AG09319 (cell line): ENCODE measurements around the gene CAMK2N1.

ENCODE experiments used
- DNase-seq: peaks from one replicate; pipeline ENCODE4 v3.0.0-alpha.2; 2010; ENCODE audit warnings: low read depth; ENCODE audit errors: extremely low read depth
- TF ChIP-seq, protein P1 (sequence below): IDR thresholded peaks from 2 replicates; pipeline ENCODE4 v1.5.1; 2011; ENCODE audit warnings: low read depth, mild to moderate bottlenecking, inconsistent platforms, low read length, moderate library complexity

Gene CAMK2N1

DNA sequence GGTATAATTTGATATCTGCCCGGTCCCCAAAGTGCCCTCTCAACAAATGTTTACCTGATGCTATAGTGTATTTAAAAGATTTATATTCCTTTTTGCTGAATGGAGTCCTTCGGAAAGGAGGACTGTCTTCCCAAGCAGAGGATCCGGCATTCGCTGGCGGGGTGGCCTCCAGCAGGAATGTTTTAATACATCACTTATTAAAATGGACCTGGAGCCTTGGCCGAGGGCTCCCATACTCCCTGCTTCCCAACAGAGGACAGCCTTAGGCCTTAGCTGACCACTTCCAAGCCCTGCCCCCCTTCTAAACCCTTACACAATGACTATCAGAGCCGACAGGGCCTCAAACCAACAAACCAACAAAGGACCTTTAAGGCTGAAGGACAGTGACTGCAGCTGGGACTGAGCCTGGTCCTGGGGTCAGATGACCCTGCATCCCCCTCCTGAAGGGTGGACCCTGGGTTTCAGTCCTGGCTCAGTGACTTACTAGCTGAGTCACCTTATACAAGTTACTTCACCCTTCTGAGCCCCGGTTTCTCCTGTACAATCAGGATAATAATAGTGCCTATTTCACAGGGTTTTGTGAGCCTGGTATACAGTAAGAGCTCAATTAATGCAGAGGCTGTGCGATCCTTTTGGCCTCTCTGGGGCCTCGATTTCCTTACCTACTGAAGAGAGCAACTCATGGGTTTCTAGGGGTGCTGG is 5.6 kb downstream of the CAMK2N1 start:
- TF ChIP-seq, protein P1, sequence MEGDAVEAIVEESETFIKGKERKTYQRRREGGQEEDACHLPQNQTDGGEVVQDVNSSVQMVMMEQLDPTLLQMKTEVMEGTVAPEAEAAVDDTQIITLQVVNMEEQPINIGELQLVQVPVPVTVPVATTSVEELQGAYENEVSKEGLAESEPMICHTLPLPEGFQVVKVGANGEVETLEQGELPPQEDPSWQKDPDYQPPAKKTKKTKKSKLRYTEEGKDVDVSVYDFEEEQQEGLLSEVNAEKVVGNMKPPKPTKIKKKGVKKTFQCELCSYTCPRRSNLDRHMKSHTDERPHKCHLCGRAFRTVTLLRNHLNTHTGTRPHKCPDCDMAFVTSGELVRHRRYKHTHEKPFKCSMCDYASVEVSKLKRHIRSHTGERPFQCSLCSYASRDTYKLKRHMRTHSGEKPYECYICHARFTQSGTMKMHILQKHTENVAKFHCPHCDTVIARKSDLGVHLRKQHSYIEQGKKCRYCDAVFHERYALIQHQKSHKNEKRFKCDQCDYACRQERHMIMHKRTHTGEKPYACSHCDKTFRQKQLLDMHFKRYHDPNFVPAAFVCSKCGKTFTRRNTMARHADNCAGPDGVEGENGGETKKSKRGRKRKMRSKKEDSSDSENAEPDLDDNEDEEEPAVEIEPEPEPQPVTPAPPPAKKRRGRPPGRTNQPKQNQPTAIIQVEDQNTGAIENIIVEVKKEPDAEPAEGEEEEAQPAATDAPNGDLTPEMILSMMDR: no peak
- DNase-seq: no peak

DNA sequence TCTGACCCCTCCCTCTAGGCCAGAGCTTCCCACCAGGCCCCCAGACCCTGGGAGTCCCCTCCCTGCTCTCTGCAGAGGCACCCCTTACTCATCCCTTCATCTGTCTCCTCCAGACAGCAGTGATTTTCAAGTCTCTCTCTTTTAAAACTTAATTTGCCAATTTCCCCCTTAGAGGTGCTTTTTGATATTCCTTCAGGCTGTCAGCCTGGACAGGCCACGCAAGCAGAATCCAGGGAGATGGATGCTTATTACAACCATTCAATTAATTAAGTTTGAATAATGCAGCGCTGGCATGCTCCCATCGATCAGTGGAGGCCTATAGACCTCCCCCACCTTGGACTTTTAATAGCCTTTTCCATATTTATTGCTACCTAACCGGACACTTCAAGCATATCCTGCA is 6.2 kb downstream of the CAMK2N1 start:
- TF ChIP-seq, protein P1: no peak
- DNase-seq: no peak

GRCh38 chr1:20478057-20478635 is 7.9 kb downstream of the CAMK2N1 start:
- TF ChIP-seq, protein P1: no peak

GRCh38 chr1:20477348-20478056 is 8.5 kb downstream of the CAMK2N1 start:
- no peak for DNase-seq
- TF ChIP-seq, protein P1: no peak

More at GRCh38 chr1:20478057-20478635, 7.9 kb downstream of the CAMK2N1 start:
- no peak for DNase-seq

- TF ChIP-seq, protein P1: no peak
- DNase-seq: no peak
These were observed 9.6 kb downstream of the CAMK2N1 start for GRCh38 chr1:20476265-20477038.

- TF ChIP-seq, protein P1: no peak
- no peak for DNase-seq
These were observed 11.0 kb downstream of the CAMK2N1 start for GRCh38 chr1:20474996-20475395.
